GM18526 (cell line): ENCODE results near the gene GPR61.

Source experiments
- POLR2A ChIP-seq: IDR thresholded peaks from 3 replicates; pipeline ENCODE4 v1.6.1; 2011; ENCODE audit not compliant: insufficient read length; ENCODE audit errors: extremely low read depth

The GPR61 gene

DNA sequence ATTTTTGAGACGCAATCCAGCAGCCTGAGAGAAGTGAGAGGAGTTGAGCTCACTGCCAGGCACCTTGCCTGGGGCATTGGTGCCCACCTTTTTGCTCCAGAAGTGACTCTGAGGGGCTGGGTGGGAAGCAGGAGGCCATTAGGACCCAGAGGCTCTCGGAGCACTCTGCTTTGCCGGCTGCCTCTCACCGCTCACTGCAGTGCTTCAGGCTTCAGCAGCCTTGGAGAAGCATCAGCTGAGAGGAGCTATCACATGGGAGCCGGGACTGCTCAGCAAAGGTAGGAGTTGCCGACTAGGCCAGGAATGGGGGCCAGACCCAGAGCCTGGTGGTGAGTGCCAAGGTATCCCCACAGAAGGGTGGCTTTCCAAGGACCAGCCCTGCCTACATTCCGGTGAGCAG is at the start of gene GPR61:
TSS of gene GPR61 (plus strand) at position 197 of the 400 bp plus-strand sequence. CDS start 3,151 bp downstream, outside the sequence.
- TF ChIP-seq POLR2A, result no peak

DNA sequence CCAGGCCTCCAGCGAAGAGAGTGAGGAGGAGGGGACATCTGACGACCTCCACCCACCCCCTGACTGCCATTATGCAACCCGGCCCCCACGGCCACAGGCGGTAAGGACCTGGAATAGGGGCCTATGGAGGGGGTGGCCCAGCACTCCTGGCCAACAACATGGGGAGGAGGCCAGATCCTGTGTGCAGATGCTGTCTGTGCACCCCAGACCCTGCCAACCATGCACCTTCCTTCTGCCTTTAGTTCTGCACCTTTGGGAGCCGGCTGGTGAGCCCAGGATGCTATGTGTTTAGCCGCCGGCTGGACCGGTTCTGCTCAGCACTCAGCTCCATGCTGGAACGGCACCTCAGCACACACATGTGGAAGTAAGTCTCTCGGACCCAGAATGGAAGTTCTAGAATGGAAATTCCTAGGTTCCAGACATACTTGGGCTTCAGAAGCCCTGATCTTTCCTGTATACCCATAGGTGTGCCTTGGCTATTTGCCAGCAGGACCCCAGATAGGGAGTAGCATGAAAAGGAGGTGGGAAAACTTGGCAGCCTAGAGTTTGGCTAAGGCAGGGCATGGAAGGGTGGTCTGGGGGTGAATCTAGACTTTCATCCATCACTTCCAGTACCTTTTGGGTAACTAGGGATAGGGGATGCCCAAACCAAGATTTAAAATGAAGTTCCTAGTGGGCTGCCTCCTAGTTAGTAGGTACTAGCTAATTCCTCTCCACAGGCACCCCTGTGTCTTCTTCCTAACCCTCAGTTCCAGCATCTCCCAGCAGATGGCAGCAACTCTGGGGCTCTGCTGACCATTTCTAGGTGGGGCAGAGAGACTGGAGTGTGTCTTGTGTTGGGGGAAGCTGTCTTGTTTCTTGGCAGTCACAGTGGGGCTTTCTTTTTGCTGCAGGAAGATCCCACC is 49.4 kb upstream of the GPR61 start:
- TF ChIP-seq POLR2A, result no peak

DNA sequence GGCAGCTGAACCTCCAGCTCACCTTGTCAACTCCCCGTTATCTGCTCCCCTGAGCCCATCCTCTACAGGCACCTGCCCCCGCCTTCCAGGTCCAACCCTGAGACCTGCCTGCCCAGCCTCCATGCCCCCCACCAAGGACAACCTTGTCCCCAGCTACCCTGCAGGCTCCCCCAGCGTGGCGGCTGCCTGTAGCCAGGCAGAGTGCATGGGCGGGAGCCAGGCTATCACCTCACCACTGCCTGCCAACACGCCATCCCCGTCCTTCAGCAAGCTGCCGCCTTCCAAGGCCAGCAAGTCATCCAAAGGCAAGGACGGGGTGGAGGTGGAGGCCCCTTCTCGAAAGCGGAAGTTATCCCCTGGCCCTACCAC is 48.8 kb upstream of the GPR61 start:
- TF ChIP-seq POLR2A, result no peak

DNA sequence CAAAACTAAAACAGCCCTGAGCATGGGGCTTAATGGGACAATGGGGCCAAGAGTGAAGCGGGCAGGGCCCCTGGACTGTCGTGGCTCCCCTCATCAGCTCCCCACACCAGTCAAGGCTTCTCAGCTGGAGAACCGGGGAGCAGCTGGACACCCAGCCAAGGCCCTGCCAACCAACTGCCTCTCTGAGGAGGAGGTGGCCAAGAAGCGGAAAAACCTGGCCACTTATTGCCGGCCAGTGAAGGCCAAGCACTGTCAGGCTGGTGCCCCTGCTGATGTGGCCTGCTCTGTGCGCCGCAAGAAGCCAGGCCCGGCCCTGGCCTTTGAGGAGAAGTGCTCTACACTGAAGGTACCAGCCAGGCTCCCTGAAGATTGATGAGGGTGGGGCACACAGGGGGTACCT is 48.3 kb upstream of the GPR61 start:
- no peak for TF ChIP-seq POLR2A

- no peak for TF ChIP-seq POLR2A
Observed at GRCh38 chr1:109492779-109493178, 46.9 kb upstream of the GPR61 start.

GRCh38 chr1:109493227-109493626 is 46.4 kb upstream of the GPR61 start:
- no peak for TF ChIP-seq POLR2A

- TF ChIP-seq POLR2A, result peak; percentile 79
Observed at GRCh38 chr1:109493805-109494539, 45.7 kb upstream of the GPR61 start, which contains the start of gene CYB561D1. TSS of gene CYB561D1 (plus strand) at chr1:109494094. CDS start at chr1:109494140, 46 bp downstream.

- TF ChIP-seq POLR2A, result no peak
Observed at GRCh38 chr1:109495738-109496137, 43.9 kb upstream of the GPR61 start.

DNA sequence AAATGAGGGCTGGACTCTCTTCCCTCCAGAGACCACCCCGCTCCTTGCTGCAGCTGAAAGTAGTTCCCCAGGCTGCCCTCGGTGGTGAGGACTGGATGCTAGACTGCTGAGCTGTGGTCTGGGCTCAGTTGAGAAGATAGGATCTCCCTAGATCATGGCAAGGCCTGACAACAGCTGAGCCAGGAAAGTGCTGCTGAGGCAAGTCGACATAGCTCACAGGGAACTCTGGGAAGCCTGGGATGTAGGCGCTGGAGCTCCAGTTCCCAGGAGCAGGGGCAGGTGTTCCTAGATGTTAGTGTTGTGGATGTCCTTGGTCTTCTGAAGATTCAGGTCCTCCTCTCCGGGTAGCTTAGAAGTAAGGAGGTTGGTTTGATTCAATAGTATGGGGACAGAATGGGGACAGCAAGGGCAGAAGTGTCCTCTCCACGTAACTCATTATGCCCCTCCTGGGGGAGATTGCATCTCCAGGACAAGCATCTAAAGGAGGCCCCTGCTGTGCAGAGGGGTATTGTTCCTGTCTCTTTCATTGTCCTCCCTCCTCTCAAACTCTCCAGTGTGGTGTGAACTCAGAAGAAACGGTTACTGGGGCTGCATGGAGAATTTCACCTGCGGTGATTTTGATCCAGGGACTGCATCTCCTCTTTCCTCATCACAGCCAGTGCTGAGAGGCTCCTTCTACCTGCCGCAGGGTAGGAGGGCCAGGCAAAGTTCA is 42.1 kb upstream of the GPR61 start:
- TF ChIP-seq POLR2A, result no peak

GRCh38 chr1:109498161-109498801 is 41.4 kb upstream of the GPR61 start:
- no peak for TF ChIP-seq POLR2A

DNA sequence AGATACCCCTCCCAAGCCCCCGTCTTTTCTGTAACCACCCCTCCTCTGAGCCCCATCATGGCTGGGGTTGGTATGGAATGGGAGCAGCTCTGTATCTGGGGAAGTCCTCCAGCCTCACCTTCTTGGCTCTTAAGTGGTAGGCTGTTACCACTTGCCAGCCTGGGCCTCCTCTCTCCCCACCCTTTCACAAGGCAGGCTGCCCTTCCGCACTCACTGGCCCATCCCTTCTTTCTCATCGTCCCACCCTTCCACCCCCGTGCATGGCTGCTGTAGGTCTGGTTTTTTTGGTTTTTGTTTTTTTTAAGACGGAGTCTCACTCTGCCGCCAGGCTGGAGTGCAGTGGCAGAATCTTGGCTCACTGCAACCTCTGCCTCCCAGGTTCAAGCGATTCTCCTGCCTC is 40.6 kb upstream of the GPR61 start:
- TF ChIP-seq POLR2A, result no peak

DNA sequence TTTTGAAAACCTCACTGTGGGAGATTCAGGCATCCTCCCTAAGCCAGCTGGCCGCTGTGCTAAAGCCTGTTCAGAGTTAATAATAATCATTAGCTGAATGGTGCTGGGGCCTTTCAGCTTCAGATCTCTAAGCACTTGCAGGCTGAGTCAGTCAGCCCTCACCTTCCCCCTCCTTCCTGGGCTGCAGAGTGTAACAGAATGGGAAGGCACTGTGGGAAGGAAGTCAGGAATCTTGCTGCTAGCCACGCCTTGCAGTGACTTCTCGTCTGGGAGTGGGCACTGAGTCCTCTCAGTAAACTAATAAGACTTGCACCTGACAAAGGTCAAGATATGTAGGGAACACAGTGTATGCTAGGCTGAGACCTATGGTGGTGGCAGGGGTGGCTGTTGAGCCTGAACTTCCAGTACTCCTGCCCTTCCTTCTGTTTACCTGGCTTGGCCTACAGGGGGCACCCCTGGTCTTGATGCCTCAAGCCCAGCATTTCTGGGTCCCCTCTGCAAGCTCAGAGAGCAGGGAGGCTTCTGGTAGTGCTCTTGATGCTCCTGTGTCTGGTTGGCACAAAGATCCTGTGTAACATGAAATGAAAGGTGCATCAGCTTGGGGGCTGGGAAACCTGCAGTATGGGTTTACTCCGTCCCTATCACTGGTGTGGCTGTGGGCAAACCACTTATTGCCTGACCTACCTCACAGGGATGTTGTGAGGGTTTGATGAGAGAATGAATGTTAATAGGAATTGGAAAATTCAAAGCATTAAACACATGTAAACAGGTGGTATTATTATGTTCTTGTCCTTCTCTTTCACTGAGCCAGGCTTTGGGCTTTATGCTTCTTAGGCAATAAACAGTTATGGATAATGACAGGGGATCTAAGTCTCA is 39.8 kb upstream of the GPR61 start:
- TF ChIP-seq POLR2A, result no peak

DNA sequence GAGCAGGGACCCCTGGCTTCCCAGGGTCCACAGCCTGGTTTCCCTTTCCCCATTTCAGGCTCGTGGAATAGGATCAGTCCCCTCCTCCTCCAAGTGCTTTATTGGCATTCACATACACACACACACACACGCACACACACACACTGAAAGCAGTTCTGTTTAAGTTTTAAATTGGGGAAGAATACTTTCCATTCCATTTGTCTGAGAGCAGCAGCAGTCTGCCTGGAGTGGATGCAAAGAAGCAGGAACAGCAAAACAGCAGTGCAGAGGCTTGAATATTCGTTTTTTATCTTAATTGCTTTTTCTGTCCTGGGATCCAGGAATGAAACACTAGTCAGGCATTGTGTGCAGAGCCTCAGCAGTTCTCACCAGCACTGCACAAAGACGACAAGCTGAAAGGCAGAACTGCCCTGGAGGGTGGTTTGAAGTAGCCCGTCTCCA is 38.7 kb upstream of the GPR61 start:
- no peak for TF ChIP-seq POLR2A
